ENCODE results near the gene ITGB1BP1. TPM values are rescaled to one million over a fixed set of nuclear protein-coding genes. Genes with fewer than 3 reads are reported as not detected.
"Not testable (repeated sequence)": the region's sequence is repeated elsewhere in the genome, so short reads cannot be mapped to it uniquely, and the experiment has no call there.

ITGB1BP1 gene
- total RNA-seq, 1 donor from 2014 or later = 59.3 TPM

DNA sequence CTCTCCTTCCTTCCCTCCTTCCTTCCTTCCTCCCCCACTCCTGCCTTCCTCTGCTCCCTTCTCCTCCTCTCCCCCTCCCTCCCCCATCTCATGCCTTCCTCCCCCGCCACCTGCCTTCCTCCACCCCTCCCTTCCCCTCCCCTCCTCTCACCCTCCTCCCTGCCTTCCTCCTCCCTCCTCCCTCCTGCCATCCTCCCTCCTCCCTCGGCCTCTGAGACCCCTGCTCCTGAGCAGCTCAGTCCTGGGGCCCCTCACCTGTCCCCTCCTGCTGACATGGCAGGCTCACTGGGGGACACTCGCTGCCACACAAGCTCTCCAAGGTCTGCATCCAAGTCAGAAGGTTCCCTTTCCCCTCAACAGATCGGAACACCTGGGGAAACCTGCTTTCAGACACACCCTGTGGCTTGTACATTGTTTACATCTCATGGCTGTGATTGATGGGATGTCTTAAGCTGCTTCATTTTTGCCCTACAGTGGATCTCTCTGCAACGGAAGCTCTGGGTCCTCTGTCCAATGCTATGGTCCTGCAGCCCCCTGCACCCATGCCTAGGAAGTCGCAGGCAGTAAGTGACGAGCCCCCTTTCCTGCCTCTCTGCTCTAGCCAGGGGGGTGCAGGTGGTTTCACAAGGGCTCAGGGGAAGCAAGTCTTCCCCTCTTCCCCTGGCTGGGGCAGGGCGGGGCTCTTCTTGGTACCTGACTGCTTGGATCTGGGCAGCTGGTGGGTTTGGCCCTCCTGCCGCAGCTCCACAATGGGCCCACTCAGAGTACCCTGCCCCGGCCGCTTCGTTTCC, 22.9 kb downstream of the ITGB1BP1 start:
- no peak for DNase-seq (ENCODE audit: low read depth, low spot score)
- peaks cover 6% of the 10 kb centered on the region for H3K36me3 Mint-ChIP-seq (ENCODE audit: low read depth)
- no peaks in the 10 kb centered on the region for H3K27me3 Mint-ChIP-seq (ENCODE audit: low read depth)
- H3K4me3 Mint-ChIP-seq = no peak overlapping the region
- H3K9me3 Mint-ChIP-seq = no peaks in the 10 kb centered on the region
- no peak for TF ChIP-seq CTCF (conservative IDR thresholded peaks at IDR 0.05)
- peak overlapping the region; percentile 62 for H3K27ac Mint-ChIP-seq (ENCODE audit: unreplicated experiment)
- H3K4me1 Mint-ChIP-seq = peaks cover 11% of the 10 kb centered on the region

GRCh38 chr2:9398881-9399780, 24.2 kb downstream of the ITGB1BP1 start:
- Mint-ChIP-seq H3K36me3 (ENCODE audit: low read depth) (peaks cover 6% of the 10 kb centered on the region), H3K9me3 (no peaks in the 10 kb centered on the region), H3K4me3 (peak overlapping the region; percentile 36), H3K4me1 (peaks cover 11% of the 10 kb centered on the region), H3K27ac (ENCODE audit: unreplicated experiment) (peak overlapping the region; percentile 36), H3K27me3 (ENCODE audit: low read depth) (no peaks in the 10 kb centered on the region)
- no peak for TF ChIP-seq CTCF (conservative IDR thresholded peaks at IDR 0.05)
- DNase-seq (ENCODE audit: low read depth, low spot score) = no peak

DNA sequence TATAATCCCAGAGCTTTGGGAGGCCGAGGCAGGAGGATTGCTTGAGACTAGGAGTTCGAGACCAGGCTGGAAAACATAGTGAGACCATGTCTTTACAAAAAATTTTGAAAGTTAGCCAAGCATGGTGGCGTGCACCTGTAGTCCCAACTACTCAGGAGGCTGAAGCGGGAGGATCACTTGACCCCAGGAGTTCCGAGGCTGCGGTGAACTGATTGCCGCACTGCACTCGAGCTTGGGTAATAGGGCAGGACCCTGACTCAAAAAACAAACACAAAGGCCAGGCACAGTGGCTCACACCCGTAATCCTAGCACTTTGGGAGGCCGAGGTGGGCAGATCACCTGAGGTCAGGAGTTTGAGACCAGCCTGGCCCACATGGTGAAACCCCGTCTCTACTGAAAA, 25.1 kb downstream of the ITGB1BP1 start:
- DNase-seq (ENCODE audit: low read depth, low spot score); H3K27me3 Mint-ChIP-seq (ENCODE audit: low read depth); H3K27ac Mint-ChIP-seq (ENCODE audit: unreplicated experiment): not testable (repeated sequence)

GRCh38 chr2:9397201-9397600, 26.1 kb downstream of the ITGB1BP1 start:
- TF ChIP-seq CTCF (conservative IDR thresholded peaks at IDR 0.05) = no peak
- Mint-ChIP-seq H3K27ac (ENCODE audit: unreplicated experiment) (no peak overlapping the region), H3K4me3 (no peak overlapping the region)

More for the DNA sequence above, 25.1 kb downstream of the ITGB1BP1 start:
- not testable (repeated sequence) for H3K36me3 Mint-ChIP-seq (ENCODE audit: low read depth); H3K9me3 Mint-ChIP-seq; H3K4me3 Mint-ChIP-seq
- peaks cover 16% of the 10 kb centered on the region for H3K4me1 Mint-ChIP-seq

DNA sequence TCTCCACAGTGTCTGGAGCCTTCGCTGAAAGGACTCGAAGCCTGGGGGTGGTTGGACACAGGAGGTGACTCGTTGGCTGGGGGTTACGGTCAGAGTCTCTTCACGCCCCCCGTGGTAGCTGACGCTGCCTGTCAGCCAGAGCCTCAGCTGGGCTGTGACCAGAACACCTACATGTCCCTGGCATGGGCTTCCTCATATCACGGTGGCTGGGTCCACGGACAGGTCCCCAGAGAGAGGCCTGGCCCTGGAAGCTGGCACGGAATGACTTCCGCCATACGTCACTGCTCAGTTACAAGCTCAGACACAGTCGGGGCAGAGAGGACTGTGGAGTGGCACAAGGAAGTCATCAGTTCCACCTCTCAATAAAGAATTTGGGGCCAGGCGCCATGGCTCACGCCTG, 28.5 kb downstream of the ITGB1BP1 start:
- Mint-ChIP-seq H3K27me3 (ENCODE audit: low read depth) (no peaks in the 10 kb centered on the region), H3K4me1 (peaks cover 25% of the 10 kb centered on the region), H3K4me3 (no peak overlapping the region), H3K9me3 (no peaks in the 10 kb centered on the region), H3K36me3 (ENCODE audit: low read depth) (peaks cover 9% of the 10 kb centered on the region), H3K27ac (ENCODE audit: unreplicated experiment) (no peak overlapping the region)
- TF ChIP-seq CTCF (conservative IDR thresholded peaks at IDR 0.05) = no peak
- DNase-seq (ENCODE audit: low read depth, low spot score) = no peak

More at GRCh38 chr2:9397201-9397600, 26.1 kb downstream of the ITGB1BP1 start:
- no peaks in the 10 kb centered on the region for H3K9me3 Mint-ChIP-seq
- H3K27me3 Mint-ChIP-seq (ENCODE audit: low read depth) = no peaks in the 10 kb centered on the region
- H3K4me1 Mint-ChIP-seq = peaks cover 25% of the 10 kb centered on the region
- H3K36me3 Mint-ChIP-seq (ENCODE audit: low read depth) = peaks cover 5% of the 10 kb centered on the region
- no peak for DNase-seq (ENCODE audit: low read depth, low spot score)
